GM21515 (cell line): ENCODE data around the gene TAF8.

Experiments
- ATAC-seq: cut with Tn5 transposase; IDR thresholded peaks from one replicate; pipeline ENCODE4 v1.9.1; 2021; ENCODE audit not compliant: unreplicated experiment

Gene TAF8

DNA sequence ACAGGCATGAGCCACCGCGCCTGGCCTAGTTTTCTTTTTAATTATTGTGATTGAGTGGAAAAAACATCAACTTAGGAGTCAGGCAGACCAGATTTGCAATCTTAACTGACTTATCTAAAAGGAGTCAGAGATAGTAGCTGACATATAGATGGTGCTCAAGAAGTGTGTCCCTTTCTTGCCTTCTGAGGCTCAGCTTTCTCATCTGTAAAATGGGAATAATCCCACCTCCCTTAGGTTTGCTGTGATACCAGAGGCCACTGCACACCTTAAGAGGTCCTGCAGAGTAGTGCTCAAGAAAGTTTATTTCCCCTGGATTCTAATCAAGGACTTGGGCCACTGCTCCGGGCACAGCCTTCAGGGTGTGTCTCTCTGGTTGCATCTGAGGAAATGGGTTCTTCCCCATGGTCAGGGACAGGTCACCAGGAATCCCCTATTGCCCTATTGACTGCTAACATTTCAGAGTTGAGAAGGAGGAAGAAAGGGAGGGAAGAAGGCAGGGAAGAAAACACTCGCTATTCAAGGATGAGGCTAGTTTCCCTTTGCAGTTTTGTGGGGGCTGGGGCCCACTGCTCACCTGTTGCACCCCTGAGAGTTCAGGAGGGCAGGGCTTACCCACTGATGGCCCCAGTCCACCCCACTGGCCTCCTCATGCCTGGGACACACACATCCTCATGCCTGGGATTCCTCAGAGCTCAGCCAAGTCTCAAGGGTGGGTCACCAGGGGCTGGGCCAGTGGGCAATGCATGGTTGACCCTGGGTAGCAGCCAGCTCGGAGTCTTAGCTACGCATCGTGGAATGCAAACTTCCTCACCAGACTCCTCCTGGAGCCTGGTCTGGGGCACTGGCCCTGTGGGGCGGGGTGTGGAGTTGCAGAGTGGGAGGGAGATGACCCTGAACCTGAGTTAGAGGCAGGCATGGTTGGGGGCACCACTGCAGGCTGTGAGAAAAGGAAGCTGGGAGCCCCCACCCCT lies 70.9 kb downstream of the TAF8 start:
- no peak for ATAC-seq

DNA sequence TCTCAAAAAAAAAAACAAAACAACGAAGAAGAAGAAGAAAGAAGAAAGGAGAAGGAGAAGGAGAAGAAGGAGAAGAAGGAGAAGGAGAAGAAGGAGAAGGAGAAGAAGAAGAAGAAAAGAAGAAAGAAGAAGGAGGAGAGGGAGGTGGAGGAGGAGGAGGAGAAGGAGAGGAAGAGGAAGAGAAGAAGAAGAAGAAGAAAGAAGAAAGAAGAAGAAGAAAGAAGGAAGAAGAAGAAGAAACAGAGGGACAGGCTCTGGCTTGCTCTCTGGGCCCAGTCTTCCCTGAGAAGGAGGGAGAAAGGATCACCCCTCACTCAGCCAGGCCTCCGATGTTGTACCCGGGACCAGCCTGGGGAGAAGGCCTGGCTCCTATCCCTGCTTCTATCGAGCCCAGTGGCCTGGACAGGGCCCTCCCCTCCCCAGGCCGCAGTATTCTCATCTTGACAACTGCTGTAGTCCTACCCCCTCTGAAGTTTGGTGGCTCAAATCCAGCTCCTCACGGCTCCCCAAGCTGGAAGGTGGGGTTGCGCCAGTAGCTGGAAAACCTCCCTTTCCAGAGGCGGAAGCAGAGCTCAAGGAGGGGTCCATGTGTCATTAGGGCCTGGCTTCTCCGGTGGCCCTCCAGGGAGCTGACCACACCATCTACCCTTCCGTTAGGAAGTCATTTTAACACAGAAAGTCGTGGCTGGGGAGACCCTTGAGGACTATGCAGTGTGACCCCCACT lies 73.2 kb downstream of the TAF8 start:
- ATAC-seq: no peak

DNA sequence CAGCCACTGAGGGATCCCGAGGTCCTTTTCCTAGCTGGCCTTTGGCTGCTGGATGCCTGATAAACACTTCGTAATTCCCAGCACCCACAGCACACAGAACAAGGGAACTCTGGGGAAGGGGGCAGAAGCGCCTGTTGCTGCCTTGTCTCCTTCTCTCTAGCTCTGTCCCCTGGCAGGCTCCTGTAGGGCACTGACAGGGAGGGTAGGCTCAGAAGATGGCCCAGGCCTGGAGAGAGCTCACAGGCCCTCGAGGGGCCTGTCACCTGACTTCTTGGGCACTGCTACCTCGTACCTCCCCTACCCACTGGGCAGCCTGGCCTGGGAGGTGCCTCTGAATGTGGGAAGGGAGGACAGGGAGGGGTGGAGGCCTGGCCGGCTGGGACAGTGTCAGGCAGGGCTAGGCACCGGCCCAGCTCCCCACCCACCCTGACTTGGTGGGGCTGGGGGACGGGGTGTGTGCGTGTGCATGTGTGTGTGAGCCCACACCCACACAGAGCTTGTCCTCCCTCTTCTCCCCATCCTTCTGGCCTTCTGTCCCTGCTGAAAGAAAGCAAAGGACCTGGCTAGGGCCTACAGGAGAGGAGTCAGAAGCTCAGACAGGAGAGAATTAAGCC lies 74.0 kb downstream of the TAF8 start:
- ATAC-seq: no peak

DNA sequence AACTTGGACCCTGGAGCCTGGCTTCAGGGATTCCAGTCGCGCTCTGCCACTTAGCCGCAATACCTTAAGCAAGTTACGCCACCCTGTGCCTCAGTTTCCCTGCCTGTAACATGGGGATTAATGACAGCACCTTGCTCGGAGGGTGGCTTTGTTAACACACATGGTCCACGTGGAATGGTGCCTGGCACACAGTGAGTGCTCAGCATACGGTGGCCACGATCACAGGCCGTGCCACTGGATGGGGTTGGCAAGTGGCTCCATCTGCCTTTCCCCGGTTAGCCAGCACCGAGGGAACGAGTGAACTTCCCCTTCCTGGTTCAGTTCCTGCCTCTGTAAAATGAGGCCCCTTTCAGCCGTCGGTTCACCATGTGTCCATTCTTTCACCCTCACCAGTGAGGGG lies 74.9 kb downstream of the TAF8 start:
- no peak for ATAC-seq

DNA sequence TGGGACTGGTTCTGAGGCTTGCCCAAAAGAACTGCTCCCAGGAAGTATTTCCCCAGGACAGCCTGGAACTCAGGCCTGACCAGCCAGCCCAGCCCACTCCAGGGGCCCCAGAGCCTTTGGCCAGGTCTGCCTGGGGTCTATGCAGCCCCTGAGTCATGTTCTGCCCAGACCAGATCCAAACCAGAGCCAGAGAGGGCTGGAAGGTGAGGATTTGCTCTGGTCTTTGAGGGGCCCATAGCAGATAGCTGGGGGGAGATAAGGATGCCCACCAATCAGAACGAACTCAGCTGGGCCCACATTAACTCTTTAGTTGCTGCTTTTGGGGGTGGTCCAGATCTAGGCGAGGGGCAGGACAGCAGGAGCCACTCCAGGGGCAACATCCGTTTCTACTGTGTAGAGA lies 75.3 kb downstream of the TAF8 start:
- no peak for ATAC-seq

DNA sequence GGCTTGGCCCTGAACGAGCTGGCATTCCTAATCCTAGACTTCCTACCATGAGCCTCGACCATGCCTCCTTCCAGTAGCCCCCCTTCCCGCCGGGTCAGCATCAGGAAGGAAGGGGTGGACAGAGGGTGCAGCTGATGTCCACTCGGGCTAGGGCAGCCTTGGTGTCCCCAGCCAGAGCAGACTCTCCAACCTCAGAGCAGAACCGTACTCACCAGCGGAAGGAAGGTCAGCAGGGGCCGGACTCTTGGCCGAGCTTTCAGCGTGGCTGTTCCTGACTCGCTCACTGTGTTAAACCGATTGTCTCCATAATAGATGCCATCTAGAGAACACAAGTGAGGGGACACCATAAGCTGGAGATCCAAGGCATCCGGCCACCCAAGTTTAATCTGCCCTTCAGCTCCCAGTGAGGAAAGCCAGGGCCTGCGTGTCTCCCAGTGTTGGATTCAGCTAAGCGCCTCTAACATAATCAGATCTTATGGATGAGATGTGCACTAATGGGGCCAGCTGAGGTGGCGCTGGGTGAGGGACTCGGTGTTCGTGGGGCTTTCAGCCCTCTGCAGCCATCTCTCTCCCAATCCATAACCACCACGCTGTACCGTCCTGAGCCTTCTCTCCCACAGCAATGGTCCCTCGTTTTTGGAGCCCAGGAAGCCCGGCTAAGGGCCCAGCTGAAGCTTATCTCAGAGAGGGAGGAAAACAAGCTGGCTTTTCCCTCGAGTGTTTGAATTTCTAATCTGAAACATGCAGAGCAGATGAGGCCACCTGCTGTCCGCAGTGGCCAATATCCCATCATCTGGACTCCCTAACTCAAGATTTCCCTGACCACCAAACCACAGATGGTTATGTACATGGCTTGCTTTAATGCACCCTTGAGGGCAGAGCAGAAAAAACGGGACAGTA lies 78.4 kb downstream of the TAF8 start:
- ATAC-seq: no peak

DNA sequence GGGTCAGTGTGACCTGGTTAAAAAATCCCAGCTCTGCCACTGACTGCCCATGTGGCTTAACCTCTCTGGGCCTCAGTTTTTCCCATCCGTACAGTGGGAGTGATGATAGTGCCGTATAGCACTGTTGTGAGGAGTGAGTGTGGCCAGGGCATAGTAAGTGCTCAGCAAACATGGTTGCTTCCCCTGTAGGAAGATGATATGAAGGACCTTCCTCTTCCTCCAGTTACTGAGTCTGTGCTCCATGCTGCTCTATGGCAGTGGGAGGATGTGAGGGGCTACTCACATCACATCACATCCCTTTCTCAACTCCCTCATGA lies 79.0 kb downstream of the TAF8 start:
- ATAC-seq: no peak

DNA sequence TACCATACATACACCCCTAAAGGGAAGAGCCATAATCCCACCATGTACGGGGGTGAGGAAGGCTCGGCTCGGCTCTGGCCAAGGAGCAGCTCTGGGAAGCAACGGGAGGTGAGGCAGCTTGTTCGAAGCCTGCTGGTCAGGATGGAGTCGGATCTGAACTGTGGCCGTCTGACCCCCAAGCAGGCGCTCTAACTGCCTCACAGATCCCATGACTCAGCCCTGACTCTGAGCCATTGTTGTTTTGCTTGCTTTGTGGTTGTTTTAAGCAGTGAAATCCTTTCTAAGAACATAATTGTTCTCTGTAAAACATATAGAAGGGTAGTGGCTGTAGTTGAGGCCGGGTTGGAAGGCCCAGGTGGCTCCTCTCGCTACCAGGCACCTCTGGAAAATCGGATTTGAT lies 81.2 kb downstream of the TAF8 start:
- ATAC-seq: no peak

DNA sequence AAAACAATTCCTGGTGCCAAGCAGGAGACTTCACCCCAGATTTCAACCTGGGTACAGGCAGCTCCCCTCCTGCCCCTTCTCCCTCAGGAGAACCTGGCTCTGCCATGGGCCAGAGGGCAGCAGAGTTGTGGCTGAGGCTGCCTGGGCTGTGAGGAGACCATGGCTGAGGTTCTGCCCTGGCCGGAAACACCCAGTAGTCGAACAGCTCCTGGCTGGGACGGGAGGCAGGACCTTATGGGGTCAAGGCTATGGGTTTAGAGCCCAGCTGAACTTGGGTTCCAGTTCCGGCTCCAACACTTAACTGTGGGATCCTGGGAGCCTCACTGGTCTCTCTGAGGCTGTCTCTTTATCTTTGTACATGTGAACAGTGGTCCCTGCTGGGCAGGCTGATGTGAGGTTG lies 83.6 kb downstream of the TAF8 start:
- ATAC-seq: no peak

DNA sequence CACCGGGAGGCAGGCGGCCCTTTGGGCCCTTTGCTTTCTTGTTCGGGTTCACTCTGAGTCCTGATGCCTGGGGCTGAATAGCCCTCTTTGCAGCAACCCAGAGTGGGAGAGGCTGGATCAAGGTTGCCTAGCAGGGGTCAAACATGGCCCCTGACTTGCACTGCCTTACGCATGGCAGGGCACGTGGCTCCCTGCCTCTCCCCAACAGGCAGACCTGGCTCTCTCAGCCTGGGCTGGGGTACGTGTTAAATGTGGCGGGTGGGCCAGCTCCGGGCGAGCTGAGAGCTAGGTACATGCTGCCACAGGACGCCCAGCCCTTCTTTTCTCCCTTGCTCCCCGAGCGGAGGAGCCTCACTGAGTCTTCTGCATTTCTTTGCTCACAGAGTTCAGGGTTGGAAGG lies 84.8 kb downstream of the TAF8 start:
- ATAC-seq: no peak

DNA sequence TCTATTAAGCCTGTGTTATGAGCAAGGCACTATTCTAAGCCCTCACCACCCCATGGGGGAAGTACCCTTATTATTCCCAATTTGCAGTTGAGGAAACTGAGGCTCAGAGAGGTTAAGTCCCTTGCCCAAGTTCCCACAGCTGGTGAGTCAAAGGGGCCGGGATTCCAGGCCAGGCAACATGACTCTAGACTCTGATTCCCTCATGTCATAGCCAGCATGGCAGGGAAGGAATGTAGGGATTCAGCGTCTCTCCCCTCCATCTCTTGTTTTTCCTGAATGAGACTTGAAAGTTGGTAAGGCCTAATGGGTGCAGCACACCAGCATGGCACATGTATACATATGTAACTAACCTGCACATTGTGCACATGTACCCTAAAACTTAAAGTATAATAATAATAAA lies 85.4 kb downstream of the TAF8 start:
- ATAC-seq: no peak

DNA sequence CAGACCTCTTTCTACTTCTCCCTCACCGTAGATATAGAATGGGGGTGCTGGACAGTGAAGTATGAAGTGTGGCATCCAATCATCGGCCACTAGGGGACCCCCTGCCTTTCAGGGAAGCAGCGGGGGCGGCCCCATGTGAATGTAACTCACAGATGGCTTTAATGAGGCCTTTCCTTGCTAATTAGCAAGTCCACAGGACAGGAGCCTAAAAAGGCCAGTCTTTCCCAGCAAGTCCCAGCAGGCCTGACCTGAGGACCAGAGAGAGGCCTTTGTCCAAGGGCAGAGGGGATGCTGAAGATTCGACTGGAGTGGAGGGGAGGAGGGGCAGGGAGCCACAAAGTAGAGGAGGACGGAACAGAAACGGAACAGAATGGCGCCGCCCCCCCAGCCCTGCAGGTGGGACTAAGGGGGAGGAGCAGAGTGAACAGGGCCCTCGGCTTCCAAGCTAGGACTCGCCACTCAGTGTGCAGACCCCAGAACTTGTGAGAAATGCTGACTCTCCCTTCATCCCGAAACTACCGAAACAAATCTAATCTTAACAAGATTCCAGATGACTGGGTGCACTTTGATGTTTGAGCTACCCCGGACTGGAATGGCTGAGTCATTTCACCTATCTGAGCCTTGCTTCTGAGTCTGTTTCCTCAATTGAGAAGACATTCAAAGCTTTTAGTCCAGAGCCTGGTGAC lies 86.3 kb downstream of the TAF8 start:
- ATAC-seq: peak; percentile 51
